GM19372 (cell line): ENCODE data around the gene IL12RB1.
"Not testable (repeated sequence)": the region's sequence is repeated elsewhere in the genome, so short reads cannot be mapped to it uniquely, and the experiment has no call there.

ENCODE experiments used
- ATAC-seq: cut with Tn5 transposase; IDR thresholded peaks from one replicate; pipeline ENCODE4 v1.9.1; 2021; ENCODE audit warnings: mild to moderate bottlenecking, low read depth, moderate library complexity; ENCODE audit not compliant: unreplicated experiment

IL12RB1 gene

GRCh38 chr19:18091217-18091608 is 4.5 kb upstream of the IL12RB1 start:
- no peak for ATAC-seq

- ATAC-seq: no peak
These were observed 3.9 kb upstream of the IL12RB1 start for GRCh38 chr19:18090545-18091216.

- no peak for ATAC-seq
These were observed 3.0 kb upstream of the IL12RB1 start for GRCh38 chr19:18089726-18090125.

- not testable (repeated sequence) for ATAC-seq
These were observed 2.4 kb upstream of the IL12RB1 start for GRCh38 chr19:18089096-18089541.

- no peak for ATAC-seq
These were observed 854 bp downstream of the IL12RB1 start for GRCh38 chr19:18085702-18086457.

GRCh38 chr19:18083929-18084684 is 2.6 kb downstream of the IL12RB1 start:
- ATAC-seq: no peak

GRCh38 chr19:18074192-18074591 is 12.5 kb downstream of the IL12RB1 start:
- no peak for ATAC-seq

- no peak for ATAC-seq
These were observed 13.5 kb downstream of the IL12RB1 start for GRCh38 chr19:18073197-18073596.

GRCh38 chr19:18072335-18072734 is 14.4 kb downstream of the IL12RB1 start:
- ATAC-seq: no peak

GRCh38 chr19:18070181-18070580 is 16.6 kb downstream of the IL12RB1 start:
- no peak for ATAC-seq

- no peak for ATAC-seq
These were observed 17.4 kb downstream of the IL12RB1 start for GRCh38 chr19:18069383-18069782.

GRCh38 chr19:18068395-18068794 is 18.3 kb downstream of the IL12RB1 start:
- no peak for ATAC-seq

GRCh38 chr19:18065173-18065495 is 21.6 kb downstream of the IL12RB1 start:
- no peak for ATAC-seq

- no peak for ATAC-seq
These were observed 23.3 kb downstream of the IL12RB1 start for GRCh38 chr19:18063463-18063862.

- ATAC-seq: no peak
These were observed 24.7 kb downstream of the IL12RB1 start for GRCh38 chr19:18062028-18062427.

GRCh38 chr19:18060472-18060871 is 26.3 kb downstream of the IL12RB1 start:
- no peak for ATAC-seq

GRCh38 chr19:18059902-18060301 is 26.8 kb downstream of the IL12RB1 start:
- ATAC-seq: no peak

- ATAC-seq: no peak
These were observed 27.4 kb downstream of the IL12RB1 start for GRCh38 chr19:18059297-18059696.

- ATAC-seq: no peak
These were observed 28.3 kb downstream of the IL12RB1 start for GRCh38 chr19:18058208-18059009.

- ATAC-seq: no peak
These were observed 29.2 kb downstream of the IL12RB1 start for GRCh38 chr19:18057557-18057956.

- ATAC-seq: no peak
These were observed 30.8 kb downstream of the IL12RB1 start for GRCh38 chr19:18055967-18056366.
